GM12873 (cell line): Measurements from ENCODE around the gene MYLIP.

Experiments used
- CTCF ChIP-seq: IDR thresholded peaks from 2 replicates; pipeline ENCODE4 v1.5.1; 2012; ENCODE audit warnings: low read depth, mild to moderate bottlenecking, moderate library complexity, low read length, control low read depth; ENCODE audit not compliant: insufficient read depth; ENCODE audit errors: missing control alignments

The MYLIP gene

GRCh38 chr6:16140607-16141006, 11.7 kb downstream of the MYLIP start:
- no peak for TF ChIP-seq CTCF

- TF ChIP-seq CTCF: no peak
Observed at GRCh38 chr6:16141514-16141913, 12.6 kb downstream of the MYLIP start.

GRCh38 chr6:16145038-16145437, 16.2 kb downstream of the MYLIP start:
- TF ChIP-seq CTCF: no peak

GRCh38 chr6:16146028-16146427, 17.1 kb downstream of the MYLIP start:
- TF ChIP-seq CTCF: no peak

GRCh38 chr6:16146527-16146955, 17.7 kb downstream of the MYLIP start:
- no peak for TF ChIP-seq CTCF

- no peak for TF ChIP-seq CTCF
Observed at GRCh38 chr6:16148498-16148897, 19.6 kb downstream of the MYLIP start.

GRCh38 chr6:16149305-16149704, 20.4 kb downstream of the MYLIP start:
- TF ChIP-seq CTCF: no peak
